Activated CD4-positive, alpha-beta T cell treated with anti-CD3 and anti-CD28 coated beads for 48 hours (primary cell): ENCODE data around the gene MBOAT1.
"Not testable (repeated sequence)": the region's sequence is repeated elsewhere in the genome, so short reads cannot be mapped to it uniquely, and the experiment has no call there.

Experiments
- DNase-seq: peaks from one replicate; pipeline ENCODE4 v3.0.0-alpha.2; 2020

Gene MBOAT1, protein sequence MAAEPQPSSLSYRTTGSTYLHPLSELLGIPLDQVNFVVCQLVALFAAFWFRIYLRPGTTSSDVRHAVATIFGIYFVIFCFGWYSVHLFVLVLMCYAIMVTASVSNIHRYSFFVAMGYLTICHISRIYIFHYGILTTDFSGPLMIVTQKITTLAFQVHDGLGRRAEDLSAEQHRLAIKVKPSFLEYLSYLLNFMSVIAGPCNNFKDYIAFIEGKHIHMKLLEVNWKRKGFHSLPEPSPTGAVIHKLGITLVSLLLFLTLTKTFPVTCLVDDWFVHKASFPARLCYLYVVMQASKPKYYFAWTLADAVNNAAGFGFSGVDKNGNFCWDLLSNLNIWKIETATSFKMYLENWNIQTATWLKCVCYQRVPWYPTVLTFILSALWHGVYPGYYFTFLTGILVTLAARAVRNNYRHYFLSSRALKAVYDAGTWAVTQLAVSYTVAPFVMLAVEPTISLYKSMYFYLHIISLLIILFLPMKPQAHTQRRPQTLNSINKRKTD

GRCh38 chr6:20212392-20213111, at the start of gene MBOAT1:
Gene MBOAT1, minus strand, starts transcription at chr6:20212469. Its CDS starts 235 bp downstream, at chr6:20212234.
- peak; percentile 75 for DNase-seq

GRCh38 chr6:20261685-20262084, 49.4 kb upstream of the MBOAT1 start:
- DNase-seq, result no peak

GRCh38 chr6:20260360-20260759, 48.1 kb upstream of the MBOAT1 start:
- DNase-seq, result no peak

GRCh38 chr6:20259316-20260049, 47.2 kb upstream of the MBOAT1 start:
- no peak for DNase-seq

GRCh38 chr6:20255428-20255827, 43.2 kb upstream of the MBOAT1 start:
- DNase-seq, result no peak

GRCh38 chr6:20254295-20254694, 42.0 kb upstream of the MBOAT1 start:
- no peak for DNase-seq

- no peak for DNase-seq
Observed at GRCh38 chr6:20253021-20253420, 40.8 kb upstream of the MBOAT1 start.

- no peak for DNase-seq
Observed at GRCh38 chr6:20252311-20252710, 40.0 kb upstream of the MBOAT1 start.

GRCh38 chr6:20251525-20251924, 39.3 kb upstream of the MBOAT1 start:
- no peak for DNase-seq

DNA sequence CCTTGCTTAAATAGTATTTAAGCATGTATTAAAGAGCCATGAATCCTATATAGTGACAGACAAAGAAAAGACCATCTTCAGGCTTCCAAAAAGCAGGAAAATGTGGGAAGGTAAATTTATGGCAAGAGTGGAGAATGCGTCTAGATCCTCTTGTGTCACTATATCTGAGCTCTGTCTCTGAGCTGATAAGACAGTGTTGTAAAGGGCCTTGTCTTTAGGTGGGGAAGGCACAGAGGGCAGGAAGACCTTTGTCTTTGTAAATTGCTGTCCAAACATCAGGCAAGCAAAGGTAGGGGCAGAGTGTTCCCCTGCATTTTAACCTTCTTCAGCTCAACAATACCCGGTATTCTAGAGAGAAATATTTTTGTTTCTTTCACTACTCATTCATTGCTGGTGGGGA, 33.9 kb upstream of the MBOAT1 start:
- DNase-seq, result no peak

DNA sequence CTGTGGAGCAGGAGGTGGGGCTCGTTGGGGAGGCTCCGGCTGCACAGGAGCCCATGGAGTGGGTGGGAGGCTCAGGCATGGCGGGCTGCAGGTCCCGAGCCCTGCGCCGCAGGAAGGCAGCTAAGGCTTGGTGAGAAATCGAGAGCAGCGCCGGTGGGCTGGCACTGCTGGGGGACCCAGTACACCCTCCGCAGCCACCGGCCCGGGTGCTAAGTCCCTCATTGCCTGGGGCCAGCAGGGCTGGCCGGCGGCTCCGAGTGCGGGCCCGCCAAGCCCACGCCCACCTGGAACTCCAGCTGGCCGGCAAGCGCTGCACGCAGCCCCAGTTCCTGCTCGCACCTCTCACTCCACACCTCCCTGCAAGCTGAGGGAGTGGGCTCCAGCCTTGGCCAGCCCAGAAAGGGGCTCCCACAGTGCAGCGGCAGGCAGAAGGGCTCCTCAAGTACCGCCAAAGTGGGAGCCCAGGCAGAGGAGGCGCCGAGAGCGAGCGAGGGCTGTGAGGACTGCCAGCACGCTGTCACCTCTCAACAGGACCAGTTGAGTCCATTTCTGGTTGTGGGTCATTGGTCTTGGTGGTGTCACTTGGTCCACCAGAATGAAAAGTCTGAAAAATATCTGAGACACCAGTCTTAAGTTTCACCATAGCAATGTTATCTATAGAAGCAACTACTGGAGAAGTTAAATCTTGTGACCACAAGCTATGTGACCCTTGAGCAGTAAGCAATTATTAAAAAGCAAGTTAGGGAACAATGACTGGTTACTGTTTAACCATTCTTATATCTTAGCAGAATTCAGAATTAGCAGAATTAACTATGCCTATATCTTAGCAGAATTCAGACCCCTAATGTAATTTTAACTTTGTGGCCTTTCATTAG, 32.8 kb upstream of the MBOAT1 start:
- not testable (repeated sequence) for DNase-seq

GRCh38 chr6:20243288-20243687, 31.0 kb upstream of the MBOAT1 start:
- no peak for DNase-seq

GRCh38 chr6:20242397-20242796, 30.1 kb upstream of the MBOAT1 start:
- DNase-seq, result no peak

DNA sequence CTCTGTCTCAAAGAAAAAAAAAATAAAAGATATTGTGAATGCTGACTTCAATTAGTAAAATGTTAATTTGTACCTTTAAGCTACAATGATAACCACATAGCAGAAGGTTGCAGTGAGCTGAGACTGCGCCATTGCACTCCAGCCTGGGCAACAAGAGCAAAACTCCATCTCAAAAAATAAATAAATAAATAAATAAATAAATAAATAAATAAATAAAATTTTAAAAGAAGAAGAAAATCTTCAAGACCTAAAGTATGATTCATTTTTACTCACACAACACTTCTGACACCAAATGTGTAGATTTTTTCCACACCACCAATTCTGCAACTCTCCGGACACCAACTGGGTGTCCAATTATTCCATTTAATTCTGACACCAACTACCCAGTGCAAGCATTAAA, 28.8 kb upstream of the MBOAT1 start:
- DNase-seq, result no peak

- DNase-seq, result no peak
Observed at GRCh38 chr6:20238688-20239587, 26.7 kb upstream of the MBOAT1 start.

DNA sequence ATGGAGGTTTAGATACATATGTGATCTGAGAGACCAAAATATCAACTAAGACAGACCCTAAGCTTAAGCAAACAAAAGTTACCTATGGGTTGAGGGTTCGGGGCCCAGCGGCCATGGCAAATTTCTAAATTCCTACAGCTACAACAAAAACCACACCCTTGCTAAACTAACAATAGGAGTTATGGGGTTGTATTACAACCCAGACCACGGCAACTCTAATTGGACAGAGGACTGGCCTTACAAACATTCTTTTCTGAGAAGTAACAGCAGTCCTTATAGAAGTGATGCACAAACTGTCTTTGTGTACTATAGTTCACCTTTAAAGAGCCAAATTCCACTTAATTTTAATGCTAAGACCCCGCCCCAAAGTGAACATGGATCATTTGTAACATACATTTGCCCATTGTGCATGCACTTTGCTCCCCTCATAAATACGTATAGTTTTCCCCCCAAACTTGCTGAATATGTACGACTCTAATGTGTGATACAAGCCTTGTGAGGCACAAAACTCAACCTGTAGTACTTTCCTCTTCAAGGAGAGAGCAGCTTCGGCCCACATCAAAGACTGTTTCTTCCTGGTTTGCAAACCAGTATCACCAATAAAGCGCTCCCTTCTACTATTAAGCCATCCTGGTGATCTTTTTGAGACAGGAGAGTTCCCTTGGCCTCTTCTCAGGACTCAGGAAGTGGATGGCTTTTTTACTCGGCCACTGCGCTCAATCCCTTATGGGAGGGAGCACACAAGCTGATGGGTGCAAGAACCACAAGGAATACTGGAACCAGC, 25.6 kb upstream of the MBOAT1 start:
- DNase-seq, result no peak

GRCh38 chr6:20236909-20237600, 24.8 kb upstream of the MBOAT1 start:
- DNase-seq, result no peak

- no peak for DNase-seq
Observed at GRCh38 chr6:20236344-20236743, 24.1 kb upstream of the MBOAT1 start.

DNA sequence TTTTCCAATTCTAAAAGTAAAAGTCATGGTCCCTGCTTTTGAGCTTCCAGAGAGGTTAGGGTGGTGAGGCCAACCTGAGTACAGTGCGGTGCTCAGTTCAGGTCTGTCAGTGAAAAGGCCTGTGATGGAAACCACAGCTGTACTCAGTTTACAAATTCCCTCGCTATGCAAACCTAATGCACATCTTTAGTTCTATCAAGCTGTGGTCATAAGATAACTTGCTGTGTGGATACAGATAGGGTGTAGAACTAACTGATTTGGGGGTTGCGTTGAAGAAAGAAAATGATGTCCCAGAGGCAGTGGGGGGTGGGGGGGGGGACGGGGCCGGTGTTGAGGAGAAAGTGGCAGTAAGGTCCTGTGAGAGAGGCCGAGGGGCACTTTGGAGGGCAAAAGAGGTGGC, 22.8 kb upstream of the MBOAT1 start:
- DNase-seq, result no peak

DNA sequence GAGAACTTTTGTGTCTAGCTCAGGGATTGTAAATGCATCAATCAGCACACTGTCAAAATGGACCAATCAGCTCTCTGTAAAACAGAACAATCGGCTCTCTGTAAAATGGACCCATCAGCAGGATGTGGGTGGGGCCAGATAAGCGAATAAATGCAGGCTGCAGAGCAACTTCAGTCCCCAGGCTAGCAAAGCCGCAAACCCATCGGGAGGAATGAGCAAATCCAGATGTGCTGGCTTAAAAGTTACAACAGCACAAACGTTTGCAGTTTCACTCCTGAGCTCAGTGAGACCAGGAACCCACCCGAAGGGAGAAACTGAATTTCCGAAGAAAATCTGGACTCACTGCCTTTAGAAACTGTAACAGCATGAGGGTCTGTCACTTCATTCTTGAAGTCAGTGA, 21.9 kb upstream of the MBOAT1 start:
- no peak for DNase-seq
